IPS DF 6.9 (cell line): Measurements from ENCODE around the gene ARHGAP24.

ENCODE experiments used
- DNase-seq: peaks from one replicate; pipeline ENCODE4 v3.0.0-alpha.2; 2013; ENCODE audit warnings: low read depth, low spot score
- H3K27ac ChIP-seq: one replicate; pipeline ENCODE4 v1.5.1; 2013; ENCODE audit warnings: low read length, control low read depth
- H3K27me3 ChIP-seq: 2 replicates; pipeline ENCODE4 v1.6.1; 2013; ENCODE audit warnings: mild to moderate bottlenecking, low read length; ENCODE audit not compliant: control insufficient read depth, insufficient read depth
- H3K36me3 ChIP-seq: 2 replicates; pipeline ENCODE4 v1.6.1; 2013; ENCODE audit warnings: low read length; ENCODE audit not compliant: control insufficient read depth, insufficient read depth
- H3K4me1 ChIP-seq: 2 replicates; pipeline ENCODE4 v1.6.1; 2013; ENCODE audit warnings: low read length; ENCODE audit not compliant: control insufficient read depth, insufficient read depth
- H3K4me3 ChIP-seq: 2 replicates; pipeline ENCODE4 v1.5.1; 2013; ENCODE audit warnings: mild to moderate bottlenecking, low read length
- H3K9me3 ChIP-seq: 2 replicates; pipeline ENCODE4 v1.6.1; 2013; ENCODE audit warnings: low read length, inconsistent platforms; ENCODE audit not compliant: control insufficient read depth, insufficient read depth
- WGBS: extraction: QIAGEN DNeasy Blood & Tissue Kit; methylation state at CpG from one replicate; pipeline ENCODE4 v1.1.7; 2013; ENCODE audit warnings: mixed read lengths, missing lambda C conversion rate; ENCODE audit not compliant: insufficient read length, insufficient coverage; 5-methylcytosine and 5-hydroxymethylcytosine counted together

The ARHGAP24 gene

DNA sequence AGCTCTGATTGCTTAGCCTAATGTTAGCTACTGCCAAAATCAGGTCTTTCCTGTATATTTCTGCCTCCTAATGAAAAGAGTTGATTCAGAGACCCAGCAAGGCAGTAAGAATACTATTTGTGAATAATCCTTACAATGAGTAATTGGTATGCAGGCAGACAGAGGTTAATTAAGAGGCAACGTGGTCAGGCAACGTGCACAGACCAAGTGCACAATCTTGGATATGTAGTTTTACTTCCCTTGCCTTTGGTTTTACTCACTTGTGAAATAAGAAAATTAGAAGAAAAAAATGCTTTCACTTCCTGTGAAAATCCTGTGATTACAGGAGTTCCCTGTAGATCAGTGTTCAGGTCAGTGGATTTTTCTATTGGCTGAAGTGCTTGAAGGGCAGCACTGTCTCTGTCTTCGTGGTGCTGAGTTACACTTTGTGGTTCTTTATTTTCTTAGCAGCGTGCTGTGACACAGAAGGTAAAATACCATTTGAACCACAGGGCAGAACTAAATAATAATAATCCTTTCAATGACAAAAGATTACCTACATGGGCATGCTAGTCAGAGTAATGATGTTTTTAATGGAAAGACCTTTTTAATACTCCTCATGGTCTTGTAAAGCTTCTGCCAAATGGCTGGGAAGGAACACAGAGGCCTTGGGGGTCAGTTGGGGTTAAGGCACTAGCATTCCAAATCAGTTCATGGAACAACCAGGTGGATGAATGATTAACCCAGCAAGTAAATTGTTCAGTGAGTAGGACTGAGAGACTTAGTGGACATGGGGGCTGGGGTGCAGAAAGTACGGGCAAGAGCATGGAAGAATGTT is 454.0 kb downstream of the ARHGAP24 start:
- H3K4me3 ChIP-seq = no peak overlapping the region
- H3K4me1 ChIP-seq = peaks cover 3% of the 10 kb centered on the region; the same call in 1 of the 2 replicates
- WGBS = no CpG with 5 or more reads among the region's 5 CpGs

DNA sequence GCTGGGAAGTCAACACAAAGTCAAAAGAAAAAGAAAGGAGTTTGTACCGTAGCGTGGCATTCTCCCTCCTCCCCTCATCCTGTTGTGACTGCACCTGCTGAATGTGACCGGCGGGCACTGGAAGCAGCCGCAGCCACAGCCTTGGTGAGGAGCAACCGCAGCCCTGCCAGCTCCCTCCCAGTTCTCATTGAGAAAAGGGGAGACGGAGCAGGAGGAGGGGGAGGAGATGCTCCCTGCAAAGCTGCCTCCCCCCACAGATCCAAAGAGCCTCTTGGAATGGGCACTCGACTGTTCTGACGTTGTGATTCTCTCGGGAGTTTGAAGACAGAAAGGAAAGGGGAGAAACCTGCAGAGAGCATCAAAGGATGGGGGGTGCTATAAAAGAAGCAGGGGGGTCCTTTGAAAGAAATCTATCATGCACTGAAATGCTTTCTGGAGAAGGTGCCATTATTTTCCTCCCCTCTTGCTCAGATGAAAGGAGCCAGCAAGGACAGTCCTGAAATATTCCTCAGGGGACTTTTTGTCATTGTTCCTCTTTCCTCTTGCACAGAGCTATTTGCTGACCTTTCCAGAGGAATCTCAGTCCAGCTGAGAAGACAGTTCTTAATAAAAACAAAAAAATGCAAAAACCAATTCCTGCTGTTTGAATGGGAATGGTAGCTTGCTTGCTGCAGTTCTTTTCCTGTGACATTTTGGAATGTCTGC is 455.2 kb downstream of the ARHGAP24 start:
- no peaks in the 10 kb centered on the region for H3K27me3 ChIP-seq
- no peaks in the 10 kb centered on the region for H3K36me3 ChIP-seq
- no peak overlapping the region for H3K4me3 ChIP-seq
- H3K27ac ChIP-seq = no peak overlapping the region
- H3K4me1 ChIP-seq = peaks cover 3% of the 10 kb centered on the region; the same call in 1 of the 2 replicates
- DNase-seq = no peak
- WGBS = no CpG with 5 or more reads among the region's 10 CpGs
- H3K9me3 ChIP-seq = no peaks in the 10 kb centered on the region

More for the DNA sequence above, 454.0 kb downstream of the ARHGAP24 start:
- DNase-seq = no peak
- Histone ChIP-seq H3K27me3 (no peaks in the 10 kb centered on the region), H3K36me3 (no peaks in the 10 kb centered on the region), H3K27ac (no peak overlapping the region), H3K9me3 (no peaks in the 10 kb centered on the region)

- Histone ChIP-seq H3K36me3 (no peaks in the 10 kb centered on the region), H3K27ac (no peak overlapping the region), H3K27me3 (no peaks in the 10 kb centered on the region), H3K9me3 (no peaks in the 10 kb centered on the region), H3K4me3 (no peak overlapping the region), H3K4me1 (peaks cover 3% of the 10 kb centered on the region; the same call in 1 of the 2 replicates)
- no peak for DNase-seq
- no CpG with 5 or more reads among the region's 18 CpGs for WGBS
Observed at GRCh38 chr4:85932500-85933290, 457.7 kb downstream of the ARHGAP24 start.

GRCh38 chr4:85933291-85933640 is 458.3 kb downstream of the ARHGAP24 start:
- Histone ChIP-seq H3K9me3 (no peaks in the 10 kb centered on the region), H3K4me3 (no peak overlapping the region), H3K27ac (no peak overlapping the region), H3K36me3 (no peaks in the 10 kb centered on the region), H3K27me3 (no peaks in the 10 kb centered on the region), H3K4me1 (peaks cover 3% of the 10 kb centered on the region)
- no peak for DNase-seq
- no CpG with 5 or more reads among the region's 3 CpGs for WGBS

DNA sequence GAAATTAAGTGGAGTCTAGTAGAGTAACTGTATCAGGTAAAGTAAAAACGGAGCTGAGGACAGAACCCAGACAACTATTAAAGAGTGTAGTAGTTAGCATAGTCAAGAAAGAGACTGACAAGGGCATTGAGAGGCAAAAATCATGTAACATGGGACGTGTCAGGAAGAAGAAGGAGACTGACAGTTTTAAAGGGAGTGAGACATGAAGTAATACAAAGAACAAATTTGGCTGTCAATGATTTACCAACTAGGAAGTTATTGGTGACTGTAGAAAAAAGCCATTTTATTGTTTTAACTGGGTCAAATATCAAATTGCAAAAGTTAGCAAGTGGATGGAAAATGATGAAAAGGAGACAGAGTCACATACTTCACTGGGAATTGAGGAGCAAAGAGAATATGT is 462.6 kb downstream of the ARHGAP24 start:
- no peaks in the 10 kb centered on the region; the same call in 1 of the 2 replicates for H3K4me1 ChIP-seq
- H3K27ac ChIP-seq = no peak overlapping the region
- no peaks in the 10 kb centered on the region for H3K9me3 ChIP-seq
- no peaks in the 10 kb centered on the region for H3K27me3 ChIP-seq
- no peak for DNase-seq
- WGBS = no CpG with 5 or more reads among the region's 2 CpGs
- H3K36me3 ChIP-seq = no peaks in the 10 kb centered on the region
- H3K4me3 ChIP-seq = no peak overlapping the region

- Histone ChIP-seq H3K27ac (no peak overlapping the region), H3K4me3 (no peak overlapping the region), H3K36me3 (no peaks in the 10 kb centered on the region), H3K27me3 (no peaks in the 10 kb centered on the region), H3K9me3 (no peaks in the 10 kb centered on the region), H3K4me1 (no peaks in the 10 kb centered on the region; the same call in 1 of the 2 replicates)
- no peak for DNase-seq
- no CpG with 5 or more reads among the region's 5 CpGs for WGBS
Observed at GRCh38 chr4:85938062-85938461, 463.1 kb downstream of the ARHGAP24 start.

- no peaks in the 10 kb centered on the region for H3K27me3 ChIP-seq
Observed at GRCh38 chr4:85938902-85939301, 464.0 kb downstream of the ARHGAP24 start.

DNA sequence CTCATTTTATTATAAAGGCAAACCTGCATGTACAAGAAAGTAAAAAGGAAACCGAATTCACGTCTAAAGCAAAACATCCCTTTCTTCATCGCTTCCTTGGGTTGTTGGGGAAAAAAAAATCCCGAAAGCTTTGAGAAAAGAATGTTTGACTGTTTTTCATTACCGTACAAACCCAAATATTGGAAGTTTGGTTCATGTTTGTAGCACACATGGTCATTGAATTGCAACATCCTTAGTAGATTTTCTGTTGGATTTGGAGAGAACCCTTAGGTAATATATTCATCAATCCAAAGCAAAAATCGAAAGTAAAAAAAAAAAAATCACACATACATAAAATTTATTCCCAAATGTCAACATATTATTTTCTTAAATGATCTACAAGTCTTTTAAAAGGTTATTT is 464.6 kb downstream of the ARHGAP24 start:
- no CpG with 5 or more reads among the region's 6 CpGs for WGBS
- Histone ChIP-seq H3K27ac (no peak overlapping the region), H3K4me3 (no peak overlapping the region), H3K4me1 (no peaks in the 10 kb centered on the region; the same call in 1 of the 2 replicates), H3K27me3 (no peaks in the 10 kb centered on the region), H3K36me3 (no peaks in the 10 kb centered on the region), H3K9me3 (no peaks in the 10 kb centered on the region)
- DNase-seq = no peak

More at GRCh38 chr4:85938902-85939301, 464.0 kb downstream of the ARHGAP24 start:
- H3K36me3 ChIP-seq = no peaks in the 10 kb centered on the region
- H3K27ac ChIP-seq = no peak overlapping the region
- DNase-seq = no peak
- H3K4me3 ChIP-seq = no peak overlapping the region
- no peaks in the 10 kb centered on the region for H3K9me3 ChIP-seq
- no CpG with 5 or more reads among the region's 2 CpGs for WGBS
- H3K4me1 ChIP-seq = no peaks in the 10 kb centered on the region; the same call in 1 of the 2 replicates

GRCh38 chr4:85940151-85940550 is 465.2 kb downstream of the ARHGAP24 start:
- Histone ChIP-seq H3K36me3 (no peaks in the 10 kb centered on the region), H3K9me3 (no peaks in the 10 kb centered on the region), H3K27ac (no peak overlapping the region), H3K4me3 (no peak overlapping the region), H3K27me3 (no peaks in the 10 kb centered on the region), H3K4me1 (no peaks in the 10 kb centered on the region; the same call in 1 of the 2 replicates)
- no peak for DNase-seq

- H3K27me3 ChIP-seq = no peaks in the 10 kb centered on the region
- DNase-seq = no peak
- no peak overlapping the region for H3K4me3 ChIP-seq
Observed at GRCh38 chr4:85942107-85942506, 467.2 kb downstream of the ARHGAP24 start.

More at GRCh38 chr4:85942107-85942506, 467.2 kb downstream of the ARHGAP24 start:
- no peak overlapping the region for H3K27ac ChIP-seq
- H3K36me3 ChIP-seq = no peaks in the 10 kb centered on the region
- WGBS = no CpG with 5 or more reads among the region's 5 CpGs
- no peaks in the 10 kb centered on the region; the same call in 1 of the 2 replicates for H3K4me1 ChIP-seq
- H3K9me3 ChIP-seq = no peaks in the 10 kb centered on the region
